ENCODE data around the gene OMP. TPM values are rescaled to one million over a fixed set of nuclear protein-coding genes. Genes with fewer than 3 reads are reported as not detected.

Gene OMP
- polyA plus RNA-seq, 3 donors: not detected

GRCh38 chr11:77150836-77151235, 48.2 kb downstream of the OMP start:
- no peak overlapping the region for H3K27ac Mint-ChIP-seq
- H3K27me3 Mint-ChIP-seq (ENCODE audit: low read depth in 3 of 3): peaks cover 18 to 57% (median 26%) of the 10 kb centered on the region in 3 donors
- Histone ChIP-seq H3K4me3 (replicated peaks in 1 of 3; ENCODE audit: low read depth in 2 of 3, low read length in 3 of 3) (no peak overlapping the region), H3K9ac (ENCODE audit: insufficient read depth, low read length, poor library complexity, severe bottlenecking) (no peak overlapping the region), H3K27ac (ENCODE audit: low read depth in 1 of 2, low read length in 2 of 2) (no peak overlapping the region), H3K4me2 (replicated peaks; ENCODE audit: extremely low read depth, low read length, poor library complexity, severe bottlenecking) (no peak overlapping the region), H3K36me3 (replicated peaks in 1 of 2; ENCODE audit: control insufficient read depth in 1 of 2, insufficient read depth in 2 of 2, low read length in 2 of 2) (no peaks in the 10 kb centered on the region), H4K20me1 (ENCODE audit: insufficient read depth, low read length) (no peaks in the 10 kb centered on the region), H2AFZ (ENCODE audit: insufficient read depth, low read depth, low read length, poor library complexity, severe bottlenecking) (no peak overlapping the region), H3K4me1 (ENCODE audit: control insufficient read depth in 1 of 2, insufficient read depth in 2 of 2, low read length in 2 of 2) (peaks cover 5 to 7% of the 10 kb centered on the region in 2 donors), H3K27me3 (ENCODE audit: control insufficient read depth in 2 of 2, insufficient read depth in 2 of 2, low read length in 2 of 2) (peaks cover 0 to 13% of the 10 kb centered on the region in 2 donors), H3K9me3 (replicated peaks in 1 of 2; ENCODE audit: control insufficient read depth in 1 of 2, insufficient read depth in 1 of 2, low read length in 2 of 2) (no peaks in the 10 kb centered on the region), H3K79me2 (ENCODE audit: insufficient read depth, low read length) (no peaks in the 10 kb centered on the region)
- intact Hi-C loops (cut with micrococcal nuclease): no loop called here
- no peaks in the 10 kb centered on the region for H3K9me3 Mint-ChIP-seq
- H3K4me3 Mint-ChIP-seq: peak overlapping the region in 1 of 2 donors; percentile 28
- H3K4me1 Mint-ChIP-seq: peaks cover 23% of the 10 kb centered on the region
- H3K36me3 Mint-ChIP-seq: peaks cover 0 to 1% of the 10 kb centered on the region in 2 donors
- no peak for DNase-seq
- no peak for TF ChIP-seq CTCF (IDR thresholded peaks at IDR 0.05)
- over 99% methylated on average over 10 of the region's 10 CpGs for WGBS (ENCODE audit: insufficient coverage)

- no peaks in the 10 kb centered on the region for H4K20me1 ChIP-seq (ENCODE audit: insufficient read depth, low read length)
- intact Hi-C loops (cut with micrococcal nuclease): no loop called here
- H2AFZ ChIP-seq (ENCODE audit: insufficient read depth, low read depth, low read length, poor library complexity, severe bottlenecking): peak overlapping the region; percentile 29
- 0% methylated on average over 5 of the region's 11 CpGs for WGBS (ENCODE audit: insufficient coverage)
- H3K27me3 ChIP-seq (ENCODE audit: control insufficient read depth in 2 of 2, insufficient read depth in 2 of 2, low read length in 2 of 2): peaks cover 0 to 11% of the 10 kb centered on the region in 2 donors
- no peak overlapping the region for H3K4me2 ChIP-seq (replicated peaks; ENCODE audit: extremely low read depth, low read length, poor library complexity, severe bottlenecking)
- peaks cover 0 to 3% (median 0%) of the 10 kb centered on the region in 7 donors for H3K9me3 Mint-ChIP-seq
- no peak for DNase-seq
- no peak overlapping the region for H3K27ac ChIP-seq (ENCODE audit: low read depth in 1 of 2, low read length in 2 of 2)
- H3K4me3 Mint-ChIP-seq: no peak overlapping the region
- H3K79me2 ChIP-seq (ENCODE audit: insufficient read depth, low read length): no peaks in the 10 kb centered on the region
- peaks cover 14 to 48% (median 19%) of the 10 kb centered on the region in 3 donors for H3K27me3 Mint-ChIP-seq (ENCODE audit: low read depth in 3 of 3)
- H3K9ac ChIP-seq (ENCODE audit: insufficient read depth, low read length, poor library complexity, severe bottlenecking): no peak overlapping the region
- peaks cover 0 to 1% of the 10 kb centered on the region in 2 donors for H3K36me3 Mint-ChIP-seq
- H3K4me1 ChIP-seq (ENCODE audit: control insufficient read depth in 1 of 2, insufficient read depth in 2 of 2, low read length in 2 of 2): peaks cover 5 to 7% of the 10 kb centered on the region in 2 donors
- no peak overlapping the region for H3K4me3 ChIP-seq (replicated peaks in 1 of 3; ENCODE audit: low read depth in 2 of 3, low read length in 3 of 3)
- no peak for TF ChIP-seq CTCF (IDR thresholded peaks at IDR 0.05)
- H3K4me1 Mint-ChIP-seq: peaks cover 23% of the 10 kb centered on the region
- H3K36me3 ChIP-seq (replicated peaks in 1 of 2; ENCODE audit: control insufficient read depth in 1 of 2, insufficient read depth in 2 of 2, low read length in 2 of 2): no peaks in the 10 kb centered on the region
- no peak overlapping the region for H3K27ac Mint-ChIP-seq
- no peaks in the 10 kb centered on the region for H3K9me3 ChIP-seq (replicated peaks in 1 of 2; ENCODE audit: control insufficient read depth in 1 of 2, insufficient read depth in 1 of 2, low read length in 2 of 2)
Measured at GRCh38 chr11:77151804-77152509, 49.3 kb downstream of the OMP start.
